Superior temporal gyrus (tissue), 1 donor: Measurements from ENCODE around the gene COX14.
A peak's percentile ranks its signal among the peaks of the same experiment; 100 is the strongest.
"Not testable (repeated sequence)": the region's sequence is repeated elsewhere in the genome, so short reads cannot be mapped to it uniquely, and the experiment has no call there.

Source experiments
- DNase-seq: peaks from one replicate; pipeline ENCODE4 v3.0.0-alpha.2; 2016; ENCODE audit errors: extremely low spot score

Gene COX14

DNA sequence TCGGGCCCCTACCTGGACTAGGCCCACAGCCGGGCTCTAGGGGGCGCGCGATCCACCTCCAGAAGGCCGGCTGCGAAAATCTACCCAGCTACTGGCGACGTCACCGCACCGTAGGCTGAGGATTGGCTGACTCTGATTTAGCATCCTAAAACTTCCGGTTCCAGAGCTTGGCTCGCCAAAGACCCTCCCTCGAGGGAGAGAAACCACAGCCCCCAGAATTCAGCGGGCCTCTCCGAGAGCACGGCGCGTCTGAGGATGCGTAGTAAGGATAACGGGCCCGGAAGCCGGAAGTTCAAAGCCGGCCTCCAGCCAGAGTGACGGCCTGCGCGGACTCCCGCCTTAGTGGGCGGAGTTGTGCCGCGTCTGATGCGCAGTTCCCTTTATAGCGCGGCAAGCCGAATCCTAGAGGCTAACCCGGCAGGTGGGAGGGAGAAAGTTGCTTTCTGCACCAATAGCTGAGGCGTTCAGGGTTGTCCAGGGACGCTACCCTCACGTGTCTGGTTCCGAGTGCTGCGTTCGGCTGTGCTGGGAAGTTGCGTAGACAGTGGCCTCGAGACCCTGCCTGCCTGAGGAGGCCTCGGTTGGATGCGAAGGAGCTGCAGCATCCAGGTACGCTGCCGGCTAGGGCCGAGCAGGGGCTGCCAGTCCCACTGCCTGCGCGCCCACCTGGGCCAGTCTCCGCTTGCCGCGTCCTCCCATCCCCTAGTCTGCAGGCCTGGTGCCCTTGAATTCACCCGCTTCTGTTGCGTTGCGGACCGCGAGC is at the start of gene COX14:
Gene COX14, plus strand, starts transcription at position 544 of the 763 bp plus-strand sequence. CDS start 7,808 bp downstream, outside the sequence.
- DNase-seq = peak; percentile 100

DNA sequence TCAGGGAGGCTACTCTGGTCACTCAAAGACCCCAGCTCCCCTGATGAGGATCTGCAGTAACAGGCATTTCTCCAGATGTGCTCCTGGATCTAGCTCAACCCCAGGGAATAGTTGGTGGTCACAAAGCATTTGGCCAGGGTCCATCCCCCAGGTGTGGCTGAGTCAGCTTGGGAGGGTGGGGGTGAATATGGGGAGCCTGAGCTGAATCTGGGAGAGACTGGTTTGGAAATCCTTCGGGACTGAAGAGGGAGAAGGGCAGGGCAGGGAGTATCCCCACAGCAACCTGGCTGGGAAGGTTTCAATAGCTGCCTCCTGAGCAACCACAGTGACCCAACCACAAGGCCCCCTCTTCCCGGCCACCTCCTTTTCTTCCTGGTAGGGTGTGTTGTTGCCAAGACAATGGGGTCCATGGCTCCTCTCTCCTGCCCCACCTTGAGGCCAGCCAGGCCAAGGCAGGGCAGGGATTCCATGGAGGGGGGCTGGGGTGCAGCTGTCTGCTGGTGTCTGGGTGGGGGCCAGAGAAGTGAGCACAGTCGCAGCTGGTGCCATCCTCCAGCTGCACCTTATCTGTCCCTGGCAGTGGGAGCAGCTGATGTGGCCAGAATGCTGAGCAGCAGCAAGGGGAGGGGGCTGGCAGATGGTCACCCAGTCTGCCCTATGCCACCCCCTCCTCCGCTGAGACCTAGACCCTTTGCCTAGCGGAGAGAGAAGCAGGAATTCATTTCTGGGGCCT is 49.1 kb upstream of the COX14 start:
- DNase-seq = no peak

GRCh38 chr12:50065726-50066310 is 46.2 kb upstream of the COX14 start:
- DNase-seq = no peak

DNA sequence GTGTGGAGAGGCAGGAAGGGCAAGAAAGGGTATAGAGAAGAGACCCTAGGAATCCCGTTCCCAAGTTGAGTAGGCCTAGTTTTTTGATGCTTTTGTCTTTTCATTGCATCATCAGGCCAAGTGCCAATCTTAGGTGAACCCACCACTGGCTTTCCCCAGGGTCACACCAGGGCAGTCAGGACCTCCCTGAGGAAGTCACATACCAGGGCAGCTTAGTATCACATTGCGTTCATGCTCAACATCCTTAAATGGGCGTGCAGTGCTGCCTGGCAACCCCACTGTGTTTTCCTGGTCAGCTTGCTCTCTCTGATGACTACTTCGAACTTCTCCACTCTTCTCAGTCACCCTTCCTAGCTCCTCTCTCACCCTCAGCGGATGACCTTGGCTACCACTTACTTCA is 45.6 kb upstream of the COX14 start:
- no peak for DNase-seq

- DNase-seq = no peak
Observed at GRCh38 chr12:50069069-50069468, 43.0 kb upstream of the COX14 start.

- no peak for DNase-seq
Observed at GRCh38 chr12:50069539-50069938, 42.5 kb upstream of the COX14 start.

DNA sequence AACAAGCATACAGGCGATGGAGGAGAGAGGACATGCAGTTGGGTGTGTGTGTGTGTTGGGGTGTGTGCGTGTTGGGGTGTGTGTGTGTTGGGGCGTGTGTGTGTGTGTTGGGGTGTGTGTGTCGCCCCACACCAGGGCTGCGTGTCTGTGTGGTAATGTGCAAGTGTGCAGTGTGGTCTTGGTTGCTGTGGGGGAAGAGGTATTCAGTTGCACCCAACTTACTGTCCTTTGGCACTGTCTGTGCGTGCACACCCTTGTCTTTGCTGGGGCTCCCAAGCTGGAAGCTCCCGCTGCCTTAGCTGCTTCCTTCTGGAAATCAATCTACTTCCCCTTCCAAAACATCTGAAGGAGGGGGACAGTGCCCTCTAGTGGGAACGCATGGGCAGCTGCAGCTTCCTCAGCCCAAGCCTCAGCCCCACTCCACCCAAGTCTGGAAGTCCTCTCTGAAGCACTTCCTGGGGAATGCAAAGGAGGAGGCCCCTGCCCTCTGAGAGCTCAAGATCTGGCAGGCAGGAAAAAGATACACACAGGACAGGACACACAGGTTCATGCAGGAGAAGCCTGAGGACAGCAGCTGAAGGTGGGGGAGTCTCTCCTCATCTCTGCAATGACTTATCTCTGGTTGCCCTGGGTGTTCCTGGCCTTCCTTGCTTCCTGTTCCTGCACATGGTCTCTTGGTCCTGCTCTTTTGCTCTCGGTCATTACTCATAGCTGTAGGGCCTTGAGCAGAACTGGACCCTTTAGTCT is 41.5 kb upstream of the COX14 start:
- DNase-seq = peak; percentile 88

- DNase-seq = no peak
Observed at GRCh38 chr12:50072198-50072907, 39.7 kb upstream of the COX14 start.

DNA sequence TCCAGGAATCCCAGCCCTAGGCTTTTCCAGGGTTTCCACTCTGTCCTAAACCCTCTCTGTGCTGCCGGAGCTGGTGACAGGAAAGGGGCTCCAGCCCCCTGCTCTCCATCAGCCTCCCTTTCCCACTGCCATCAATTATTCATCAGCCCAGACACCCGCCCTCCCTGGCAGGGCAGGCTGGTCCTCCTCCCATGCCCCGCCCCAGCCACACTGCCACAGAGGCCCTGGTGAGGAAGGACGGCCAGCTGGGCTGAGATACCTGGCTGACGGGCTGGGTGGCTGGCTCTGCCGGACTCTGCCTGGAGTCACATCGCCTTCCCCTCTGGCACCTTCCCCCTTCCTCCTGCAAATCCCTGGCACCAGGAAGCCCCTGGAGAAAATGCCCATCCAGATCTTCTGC is 38.8 kb upstream of the COX14 start:
- DNase-seq = no peak

GRCh38 chr12:50073712-50074111 is 38.3 kb upstream of the COX14 start:
- DNase-seq = no peak

GRCh38 chr12:50074936-50075807 is 36.9 kb upstream of the COX14 start:
- peak; percentile 88 for DNase-seq

DNA sequence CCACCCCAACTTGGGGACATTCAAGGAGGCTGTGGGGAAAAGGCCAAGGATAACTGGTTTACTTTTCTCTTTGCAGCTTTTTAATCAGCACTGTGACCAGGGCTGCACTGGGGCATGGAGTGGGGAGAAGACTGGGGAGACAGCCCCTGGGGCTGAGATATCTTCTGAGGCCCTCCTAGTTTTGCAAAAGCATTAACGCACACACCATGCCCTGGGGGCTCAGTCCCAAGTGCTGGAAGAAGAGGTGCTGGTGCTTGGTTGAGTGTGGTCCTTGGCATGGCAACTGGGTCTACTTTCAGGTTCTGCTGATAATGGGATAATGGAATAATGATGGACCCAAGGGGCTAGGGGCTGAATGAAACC is 36.2 kb upstream of the COX14 start:
- no peak for DNase-seq

DNA sequence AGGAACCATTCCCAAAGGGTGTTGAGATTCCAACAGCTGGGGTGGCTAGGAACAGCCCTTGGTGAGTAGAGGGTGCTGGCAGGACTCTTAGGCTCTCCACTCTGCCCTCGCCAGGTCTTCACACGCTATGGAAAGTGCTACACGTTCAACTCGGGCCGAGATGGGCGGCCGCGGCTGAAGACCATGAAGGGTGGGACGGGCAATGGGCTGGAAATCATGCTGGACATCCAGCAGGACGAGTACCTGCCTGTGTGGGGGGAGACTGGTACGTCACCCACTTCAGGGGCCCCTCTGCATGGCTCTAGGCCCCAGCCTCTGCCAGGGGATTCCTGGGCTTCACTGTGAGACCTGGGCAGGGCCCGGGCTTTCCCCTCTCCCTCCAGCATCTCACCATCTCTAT is 34.9 kb upstream of the COX14 start:
- DNase-seq = no peak

- DNase-seq = no peak
Observed at GRCh38 chr12:50078281-50078680, 33.8 kb upstream of the COX14 start.

DNA sequence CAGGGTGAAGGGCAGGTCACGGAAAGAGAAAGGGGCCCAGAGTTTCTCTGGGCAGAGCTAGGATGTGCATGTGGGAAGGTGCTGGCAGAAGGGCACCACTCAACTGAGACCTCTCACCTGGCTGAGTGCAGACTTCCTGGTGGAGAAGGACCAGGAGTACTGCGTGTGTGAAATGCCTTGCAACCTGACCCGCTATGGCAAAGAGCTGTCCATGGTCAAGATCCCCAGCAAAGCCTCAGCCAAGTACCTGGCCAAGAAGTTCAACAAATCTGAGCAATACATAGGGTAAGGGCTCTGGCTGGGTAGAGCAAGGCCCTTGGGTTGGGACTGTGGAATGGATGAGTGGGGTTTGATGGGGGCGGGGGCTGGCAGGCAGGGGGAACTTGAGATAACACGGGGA is 32.3 kb upstream of the COX14 start:
- no peak for DNase-seq

GRCh38 chr12:50081096-50081808 is 30.8 kb upstream of the COX14 start:
- DNase-seq = no peak

GRCh38 chr12:50082644-50083043 is 29.4 kb upstream of the COX14 start:
- no peak for DNase-seq

- no peak for DNase-seq
Observed at GRCh38 chr12:50083301-50083700, 28.7 kb upstream of the COX14 start.

GRCh38 chr12:50084409-50084774 is 27.6 kb upstream of the COX14 start:
- not testable (repeated sequence) for DNase-seq
